ENCODE data around the gene WDFY2. TPM values are rescaled to one million over a fixed set of nuclear protein-coding genes. Genes with fewer than 3 reads are reported as not detected.

WDFY2 gene
- total RNA-seq, 1 experiment from 2014 or later: 25.7 TPM

DNA sequence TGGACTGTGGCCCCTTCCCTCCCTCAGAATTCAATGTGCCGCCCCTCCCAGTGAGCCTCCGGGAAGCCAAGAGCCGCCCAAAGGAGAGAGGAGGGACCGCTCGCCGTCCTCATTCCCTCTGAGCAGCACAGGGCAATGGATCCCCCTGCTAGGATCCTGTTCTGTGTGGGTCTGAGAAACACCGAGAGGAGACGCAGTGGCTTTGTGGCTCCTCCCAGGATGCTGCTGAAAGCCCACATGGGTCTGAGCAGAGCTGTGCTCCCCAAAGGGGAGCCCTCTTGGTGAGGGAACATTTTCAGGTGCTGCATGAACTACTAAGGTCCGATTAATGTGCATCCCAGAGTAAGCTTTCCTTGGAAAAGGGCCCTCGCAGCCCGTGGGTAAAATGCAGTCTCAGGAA is 189.3 kb downstream of the WDFY2 start (continued):
- TF ChIP-seq, protein P1, sequence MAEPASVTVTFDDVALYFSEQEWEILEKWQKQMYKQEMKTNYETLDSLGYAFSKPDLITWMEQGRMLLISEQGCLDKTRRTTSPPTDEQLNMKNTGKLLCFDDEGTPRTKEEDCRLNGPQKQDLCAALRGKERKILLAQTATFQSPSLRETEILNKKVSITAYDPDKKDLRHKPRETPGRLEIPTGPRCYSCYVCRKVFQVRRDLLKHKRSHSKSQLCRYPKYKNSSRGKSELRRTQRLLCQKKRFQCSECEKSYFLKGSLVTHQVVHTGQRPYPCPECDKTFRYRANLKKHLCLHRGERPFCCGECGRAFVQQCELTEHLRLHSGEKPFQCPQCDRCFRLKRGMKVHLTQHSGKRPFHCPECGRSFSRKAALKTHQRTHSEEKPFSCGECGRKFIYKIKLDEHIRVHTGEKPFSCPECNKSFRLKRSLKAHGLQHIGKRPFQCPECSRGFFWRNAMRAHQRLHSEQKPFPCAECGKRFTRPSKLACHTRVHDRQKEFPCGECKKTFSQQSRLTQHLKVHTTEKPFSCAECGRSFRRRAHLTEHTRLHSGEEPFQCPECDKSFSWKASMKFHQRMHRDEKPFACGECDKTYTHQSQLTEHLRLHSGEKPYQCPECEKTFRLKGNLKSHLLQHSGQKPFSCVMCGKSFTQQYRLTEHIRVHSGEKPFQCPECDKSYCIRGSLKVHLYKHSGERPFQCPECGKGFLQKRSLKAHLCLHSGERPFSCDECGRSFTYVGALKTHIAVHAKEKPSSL (CRISPR knock-in tag; conservative IDR thresholded peaks at IDR 0.05): no peak
- TF ChIP-seq JAZF1 (CRISPR knock-in tag; IDR thresholded peaks at IDR 0.05): no peak
- no peak for TF ChIP-seq NFE2L1 (CRISPR knock-in tag; IDR thresholded peaks at IDR 0.05)
- no peak for TF ChIP-seq RELA (CRISPR knock-in tag; IDR thresholded peaks at IDR 0.05; ENCODE audit: borderline replicate concordance)

DNA sequence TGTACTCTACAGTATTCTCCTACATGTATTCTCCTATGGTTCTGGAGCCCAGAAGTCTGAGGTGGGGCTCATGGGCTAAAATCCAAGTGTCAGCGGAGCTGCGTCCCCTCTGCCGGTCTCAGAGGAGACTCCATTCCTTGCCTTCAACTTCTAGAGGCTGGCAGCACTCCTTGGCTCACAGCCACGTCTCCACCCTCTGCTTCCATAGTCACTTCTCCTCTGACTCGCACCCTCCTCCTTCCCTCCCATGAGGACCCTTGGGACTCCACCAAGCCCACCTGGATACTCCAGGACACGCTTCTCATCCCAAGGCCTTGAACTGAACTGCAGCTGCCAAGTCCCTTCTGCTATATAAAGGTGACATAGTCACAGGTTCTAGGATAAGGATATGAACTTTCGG is 191.9 kb downstream of the WDFY2 start:
- ATAC-seq (no peak), DNase-seq (ENCODE audit: low spot score) (no peak)
- Mint-ChIP-seq H3K36me3 (no peaks in the 10 kb centered on the region), H3K27ac (no peak overlapping the region), H3K9me3 (no peaks in the 10 kb centered on the region; the same call in 1 of the 2 replicates), H3K4me3 (no peak overlapping the region), H3K27me3 (ENCODE audit: low read depth) (no peaks in the 10 kb centered on the region), H3K4me1 (peaks cover 9% of the 10 kb centered on the region)
- CTCF ChIA-PET: no interaction called here
- POLR2A ChIA-PET: no interaction called here
- TF ChIP-seq, protein P2, sequence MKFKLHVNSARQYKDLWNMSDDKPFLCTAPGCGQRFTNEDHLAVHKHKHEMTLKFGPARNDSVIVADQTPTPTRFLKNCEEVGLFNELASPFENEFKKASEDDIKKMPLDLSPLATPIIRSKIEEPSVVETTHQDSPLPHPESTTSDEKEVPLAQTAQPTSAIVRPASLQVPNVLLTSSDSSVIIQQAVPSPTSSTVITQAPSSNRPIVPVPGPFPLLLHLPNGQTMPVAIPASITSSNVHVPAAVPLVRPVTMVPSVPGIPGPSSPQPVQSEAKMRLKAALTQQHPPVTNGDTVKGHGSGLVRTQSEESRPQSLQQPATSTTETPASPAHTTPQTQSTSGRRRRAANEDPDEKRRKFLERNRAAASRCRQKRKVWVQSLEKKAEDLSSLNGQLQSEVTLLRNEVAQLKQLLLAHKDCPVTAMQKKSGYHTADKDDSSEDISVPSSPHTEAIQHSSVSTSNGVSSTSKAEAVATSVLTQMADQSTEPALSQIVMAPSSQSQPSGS (CRISPR knock-in tag; IDR thresholded peaks at IDR 0.05; ENCODE audit: borderline replicate concordance, low read depth): no peak
- no peak for TF ChIP-seq NR3C1 (CRISPR knock-in tag; conservative IDR thresholded peaks at IDR 0.05; ENCODE audit: low read depth)
- no peak for TF ChIP-seq NR1H2 (CRISPR knock-in tag; IDR thresholded peaks at IDR 0.05)
- TF ChIP-seq, protein P3, sequence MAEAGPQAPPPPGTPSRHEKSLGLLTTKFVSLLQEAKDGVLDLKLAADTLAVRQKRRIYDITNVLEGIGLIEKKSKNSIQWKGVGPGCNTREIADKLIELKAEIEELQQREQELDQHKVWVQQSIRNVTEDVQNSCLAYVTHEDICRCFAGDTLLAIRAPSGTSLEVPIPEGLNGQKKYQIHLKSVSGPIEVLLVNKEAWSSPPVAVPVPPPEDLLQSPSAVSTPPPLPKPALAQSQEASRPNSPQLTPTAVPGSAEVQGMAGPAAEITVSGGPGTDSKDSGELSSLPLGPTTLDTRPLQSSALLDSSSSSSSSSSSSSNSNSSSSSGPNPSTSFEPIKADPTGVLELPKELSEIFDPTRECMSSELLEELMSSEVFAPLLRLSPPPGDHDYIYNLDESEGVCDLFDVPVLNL (CRISPR knock-in tag; IDR thresholded peaks at IDR 0.05; ENCODE audit: borderline replicate concordance, low read depth): no peak
- TF ChIP-seq ZNF263 (CRISPR knock-in tag; IDR thresholded peaks at IDR 0.05; ENCODE audit: low read depth): no peak
- TF ChIP-seq TEAD1 (CRISPR knock-in tag; IDR thresholded peaks at IDR 0.05): no peak
- TF ChIP-seq, protein P4, sequence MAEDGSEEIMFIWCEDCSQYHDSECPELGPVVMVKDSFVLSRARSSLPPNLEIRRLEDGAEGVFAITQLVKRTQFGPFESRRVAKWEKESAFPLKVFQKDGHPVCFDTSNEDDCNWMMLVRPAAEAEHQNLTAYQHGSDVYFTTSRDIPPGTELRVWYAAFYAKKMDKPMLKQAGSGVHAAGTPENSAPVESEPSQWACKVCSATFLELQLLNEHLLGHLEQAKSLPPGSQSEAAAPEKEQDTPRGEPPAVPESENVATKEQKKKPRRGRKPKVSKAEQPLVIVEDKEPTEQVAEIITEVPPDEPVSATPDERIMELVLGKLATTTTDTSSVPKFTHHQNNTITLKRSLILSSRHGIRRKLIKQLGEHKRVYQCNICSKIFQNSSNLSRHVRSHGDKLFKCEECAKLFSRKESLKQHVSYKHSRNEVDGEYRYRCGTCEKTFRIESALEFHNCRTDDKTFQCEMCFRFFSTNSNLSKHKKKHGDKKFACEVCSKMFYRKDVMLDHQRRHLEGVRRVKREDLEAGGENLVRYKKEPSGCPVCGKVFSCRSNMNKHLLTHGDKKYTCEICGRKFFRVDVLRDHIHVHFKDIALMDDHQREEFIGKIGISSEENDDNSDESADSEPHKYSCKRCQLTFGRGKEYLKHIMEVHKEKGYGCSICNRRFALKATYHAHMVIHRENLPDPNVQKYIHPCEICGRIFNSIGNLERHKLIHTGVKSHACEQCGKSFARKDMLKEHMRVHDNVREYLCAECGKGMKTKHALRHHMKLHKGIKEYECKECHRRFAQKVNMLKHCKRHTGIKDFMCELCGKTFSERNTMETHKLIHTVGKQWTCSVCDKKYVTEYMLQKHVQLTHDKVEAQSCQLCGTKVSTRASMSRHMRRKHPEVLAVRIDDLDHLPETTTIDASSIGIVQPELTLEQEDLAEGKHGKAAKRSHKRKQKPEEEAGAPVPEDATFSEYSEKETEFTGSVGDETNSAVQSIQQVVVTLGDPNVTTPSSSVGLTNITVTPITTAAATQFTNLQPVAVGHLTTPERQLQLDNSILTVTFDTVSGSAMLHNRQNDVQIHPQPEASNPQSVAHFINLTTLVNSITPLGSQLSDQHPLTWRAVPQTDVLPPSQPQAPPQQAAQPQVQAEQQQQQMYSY (CRISPR knock-in tag; IDR thresholded peaks at IDR 0.05): no peak
- TF ChIP-seq, protein P5, sequence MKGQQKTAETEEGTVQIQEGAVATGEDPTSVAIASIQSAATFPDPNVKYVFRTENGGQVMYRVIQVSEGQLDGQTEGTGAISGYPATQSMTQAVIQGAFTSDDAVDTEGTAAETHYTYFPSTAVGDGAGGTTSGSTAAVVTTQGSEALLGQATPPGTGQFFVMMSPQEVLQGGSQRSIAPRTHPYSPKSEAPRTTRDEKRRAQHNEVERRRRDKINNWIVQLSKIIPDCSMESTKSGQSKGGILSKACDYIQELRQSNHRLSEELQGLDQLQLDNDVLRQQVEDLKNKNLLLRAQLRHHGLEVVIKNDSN (CRISPR knock-in tag; IDR thresholded peaks at IDR 0.05): no peak
- TF ChIP-seq NR2C2 (CRISPR knock-in tag; IDR thresholded peaks at IDR 0.05): no peak
- no peak for TF ChIP-seq SMAD4 (CRISPR knock-in tag; IDR thresholded peaks at IDR 0.05)
- TF ChIP-seq OVOL2 (CRISPR knock-in tag; IDR thresholded peaks at IDR 0.05; ENCODE audit: borderline replicate concordance): no peak
- no peak for TF ChIP-seq RORB (CRISPR knock-in tag; IDR thresholded peaks at IDR 0.05)

Measured in WTC11 (cell line).